GM12891 (cell line): ENCODE measurements around the gene ZNF518A.

Experiments
- PAX5 ChIP-seq: IDR thresholded peaks from 2 replicates; pipeline ENCODE4 v1.6.1; 2011; ENCODE audit warnings: low read length, moderate library complexity, mild to moderate bottlenecking; ENCODE audit not compliant: insufficient read depth, severe bottlenecking
- POLR2A ChIP-seq: IDR thresholded peaks from 2 replicates; pipeline ENCODE4 v1.6.1; 2011; ENCODE audit warnings: low read depth, low read length, control low read depth
- POLR2AphosphoS5 ChIP-seq: IDR thresholded peaks from 2 replicates; pipeline ENCODE4 v1.6.1; 2011; ENCODE audit warnings: low read depth, low read length, control low read depth
- POU2F2 ChIP-seq: IDR thresholded peaks from 2 replicates; pipeline ENCODE4 v1.6.1; 2011; ENCODE audit warnings: low read depth, mild to moderate bottlenecking, control low read depth, low read length, moderate library complexity
- SPI1 ChIP-seq: IDR thresholded peaks from 2 replicates; pipeline ENCODE4 v1.6.1; 2011; ENCODE audit warnings: low read depth, low read length, control low read depth
- TAF1 ChIP-seq: IDR thresholded peaks from 2 replicates; pipeline ENCODE4 v1.6.1; 2011; ENCODE audit warnings: low read depth, low read length, control low read depth

DNA sequence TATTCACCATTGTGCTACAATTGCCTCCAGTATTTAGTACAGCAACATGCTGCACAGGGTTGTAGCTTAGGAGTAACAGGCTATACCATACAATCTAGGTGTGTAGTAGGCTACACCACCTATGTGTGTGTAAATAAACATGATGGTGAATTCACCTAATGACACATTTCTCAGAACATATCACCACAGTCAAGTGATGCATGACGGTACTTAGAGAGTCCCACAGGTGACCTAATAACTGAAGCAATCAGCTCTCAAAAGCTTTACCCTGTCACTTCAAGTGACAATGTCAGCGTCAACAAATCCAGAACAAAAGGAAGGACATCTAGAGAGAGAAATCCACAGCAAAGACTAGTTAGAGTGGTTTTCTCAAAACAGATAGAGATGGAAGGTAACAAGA, 47.9 kb upstream of the ZNF518A start:
- TF ChIP-seq POLR2A (no peak), TAF1 (no peak), POLR2AphosphoS5 (no peak), SPI1 (no peak), PAX5 (no peak), POU2F2 (no peak)
